Measurements from ENCODE around the gene UBAC1.

- TF ChIP-seq CTCF (conservative IDR thresholded peaks at IDR 0.05; ENCODE audit: low read length), result no peak
- no peak for TF ChIP-seq EZH2phosphoT487 (IDR thresholded peaks at IDR 0.05; ENCODE audit: borderline replicate concordance)
Measured at GRCh38 chr9:135923508-135923907, 37.7 kb downstream of the UBAC1 start.

Measured in Loucy (cell line).